GM12878 (cell line): ENCODE measurements around the gene VSX1. TPM values are rescaled to one million over a fixed set of nuclear protein-coding genes. Genes with fewer than 3 reads are reported as not detected.

ENCODE experiments used
- ATAC-seq: fragments of 200-7000 bp; cut with Tn5 transposase; 3 replicates; pipeline ENCODE4 v1.9.1; 2020; ENCODE audit warnings: mild to moderate bottlenecking, moderate library complexity
- BruUV-seq: library from RNA; stranded (reverse); fragments of 400-500 nt; replicated peaks from 2 replicates; lab custom pipeline; 2021; lab: Mats Ljungman, UMichigan
- CTCF ChIA-PET: fragments of 300-600 bp; sonication (Branson Sonifier 250); formaldehyde crosslinking; extraction: SDS; loops from one replicate; lab custom pipeline; 2021; ENCODE audit warnings: inconsistent platforms; lab: Yijun Ruan, JAX
- POLR2A ChIA-PET: fragments of 350-600 bp; formaldehyde crosslinking; extraction: SDS; loops from one replicate; lab custom pipeline; 2021; ENCODE audit warnings: inconsistent platforms; lab: Charles Lee
- RAD21 ChIA-PET: fragments of 300-600 bp; sonication (Branson Sonifier 250); formaldehyde crosslinking; loops from one replicate; lab custom pipeline; 2023; ENCODE audit warnings: antibody characterized with exemption; ENCODE audit not compliant: unreplicated experiment; lab: Charles Lee
- SMC1A ChIA-PET: fragments of 300-600 bp; sonication (Branson Sonifier 250); formaldehyde crosslinking; loops from one replicate; lab custom pipeline; 2023; ENCODE audit not compliant: unreplicated experiment, uncharacterized antibody; lab: Charles Lee
- DNase-seq: peaks from one replicate; pipeline ENCODE4 v3.0.0-alpha.2; 2011; ENCODE audit warnings: low read depth, low spot score
- FAIRE-seq: peaks from 3 replicates; lab custom pipeline; 2011; peaks lifted over from hg19 to GRCh38; lab: Jason Lieb, UNC
- H2AFZ ChIP-seq: 2 replicates; pipeline ENCODE4 v1.6.0; 2011; ENCODE audit warnings: low read depth, low read length, control low read depth; ENCODE audit not compliant: control insufficient read depth
- H3K27ac ChIP-seq: 2 replicates; pipeline ENCODE4 v1.5.1; 2011; ENCODE audit warnings: control low read depth; ENCODE audit not compliant: control insufficient read depth, insufficient read depth
- H3K27me3 ChIP-seq, 2 experiments: replicated peaks in 1 of 2; 2 replicates each; pipeline versions ENCODE4 v1.6.0 to v1.6.1; 2011; ENCODE audit warnings: low read length in 1 of 2; ENCODE audit not compliant: control insufficient read depth in 2 of 2, insufficient read depth in 2 of 2
- H3K36me3 ChIP-seq, 2 experiments: 2 replicates each; pipeline ENCODE4 v1.5.1; 2011; ENCODE audit warnings: low read length in 1 of 2; ENCODE audit not compliant: control insufficient read depth in 2 of 2, insufficient read depth in 2 of 2
- H3K4me1 ChIP-seq: 2 replicates; pipeline ENCODE4 v1.6.1; 2011; ENCODE audit warnings: mild to moderate bottlenecking, low read length, moderate library complexity, mixed read lengths; ENCODE audit not compliant: control insufficient read depth, insufficient read depth
- H3K4me2 ChIP-seq: 2 replicates; pipeline ENCODE4 v1.6.0; 2011; ENCODE audit warnings: control low read depth; ENCODE audit not compliant: control insufficient read depth, insufficient read depth
- H3K4me3 ChIP-seq: fragments of 200-600 bp; sonication (generic); 2 replicates; pipeline ENCODE4 v1.5.1; 2016
- H3K79me2 ChIP-seq: 2 replicates; pipeline ENCODE4 v1.6.0; 2011; ENCODE audit warnings: low read length; ENCODE audit not compliant: control insufficient read depth, insufficient read depth
- H3K9ac ChIP-seq: 2 replicates; pipeline ENCODE4 v1.8.0; 2011; ENCODE audit warnings: low read length, control low read depth, mixed read lengths; ENCODE audit not compliant: control insufficient read depth, insufficient read depth
- H3K9me3 ChIP-seq: replicated peaks from 3 replicates; pipeline ENCODE4 v1.5.1; 2011; ENCODE audit warnings: mild to moderate bottlenecking, low read length; ENCODE audit not compliant: control insufficient read depth, insufficient read depth
- H4K20me1 ChIP-seq: 2 replicates; pipeline ENCODE4 v1.6.0; 2011; ENCODE audit not compliant: control insufficient read depth, insufficient read depth
- ATF7 ChIP-seq: fragments of 450-650 bp; IDR thresholded peaks from 2 replicates; pipeline ENCODE4 v1.6.1; 2016; ENCODE audit warnings: low read depth, mild to moderate bottlenecking
- BCL11A ChIP-seq: IDR thresholded peaks from 2 replicates; pipeline ENCODE4 v1.6.1; 2011; ENCODE audit warnings: low read depth, low read length
- GATAD2B ChIP-seq: fragments of 450-650 bp; conservative IDR thresholded peaks from 2 replicates; pipeline ENCODE4 v1.6.1; 2017; ENCODE audit warnings: low read depth, mild to moderate bottlenecking, moderate library complexity
- MEF2A ChIP-seq: IDR thresholded peaks from 2 replicates; pipeline ENCODE4 v1.6.1; 2011; ENCODE audit warnings: low read depth, mild to moderate bottlenecking, low read length, moderate library complexity; ENCODE audit not compliant: insufficient read depth
- NR2C2 ChIP-seq: IDR thresholded peaks from 2 replicates; pipeline ENCODE4 v1.6.1; 2011; ENCODE audit warnings: borderline replicate concordance, low read depth; ENCODE audit not compliant: control insufficient read depth, insufficient read length
- POU2F2 ChIP-seq: IDR thresholded peaks from 3 replicates; pipeline ENCODE4 v1.6.1; 2011; ENCODE audit warnings: low read depth, mild to moderate bottlenecking, low read length, borderline replicate concordance
- SREBF1 ChIP-seq: IDR thresholded peaks from 2 replicates; pipeline ENCODE4 v1.6.1; 2012; ENCODE audit warnings: mild to moderate bottlenecking, low read length
- YBX1 ChIP-seq: fragments of 450-650 bp; IDR thresholded peaks from 2 replicates; pipeline ENCODE4 v1.6.1; 2016; ENCODE audit warnings: antibody characterized with exemption
- YY1 ChIP-seq: IDR thresholded peaks from 2 replicates; pipeline ENCODE4 v1.6.1; 2011; ENCODE audit warnings: low read depth, mild to moderate bottlenecking, low read length
- WGBS: methylation state at CpG from one replicate; pipeline ENCODE4 v1.1.6; 2016; ENCODE audit warnings: low lambda C conversion rate; ENCODE audit not compliant: insufficient replicate concordance, insufficient coverage; ENCODE audit errors: missing lambda C conversion rate; 5-methylcytosine and 5-hydroxymethylcytosine counted together
- in situ Hi-C: fragments of 300-500 bp; cut with MboI; formaldehyde crosslinking; loops from 9 replicates; pipeline ENCODE4 v1.14.3; 2018; ENCODE audit warnings: mixed read lengths
- intact Hi-C: fragments of 100-400 bp; cut with micrococcal nuclease; formaldehyde crosslinking; loops from one replicate; pipeline ENCODE4 v1.14.2; 2022; ENCODE audit not compliant: unreplicated experiment
- polyA plus RNA-seq, 11 experiments: library from polyadenylated mRNA; depleted of rRNA in 4 of 11; unstranded in 6 of 11; stranded (reverse) in 5 of 11; fragments of >200 nt; fragmentation: Nextera tagmentation in 4 of 11; fragmentation: Illumina TruSeq in 1 of 11; extraction: Ambion mirVana in 4 of 11; extraction: Trizol in 1 of 11; gene quantifications; 1 replicate in 1 of 11; 2 replicates in 10 of 11; pipeline versions ENCODE4 v1.2.1 to v1.2.3, GENCODE V29; 2011 to 2016; ENCODE audit warnings: inconsistent platforms in 2 of 11, missing spikeins in 2 of 11, low read depth in 1 of 11
- total RNA-seq, 4 experiments: library from RNA; depleted of rRNA in 3 of 4; stranded (reverse); fragments of >200 nt in 3 of 4; fragmentation: Illumina TruSeq in 1 of 4; extraction: Trizol in 1 of 4; gene quantifications; 2 replicates each; pipeline versions ENCODE4 v1.2.1 to v1.2.3, GENCODE V29; 2013 to 2021
- TF ChIP-seq, protein P1 (sequence below): IDR thresholded peaks from 2 replicates; pipeline ENCODE4 v1.6.1; 2012; ENCODE audit warnings: low read depth, low read length, improper control_type of control experiment
- TF ChIP-seq, protein P2 (sequence below): IDR thresholded peaks from 2 replicates; pipeline ENCODE4 v1.6.1; 2012; ENCODE audit warnings: mild to moderate bottlenecking, low read depth, low read length

Gene VSX1
- total and polyA plus RNA-seq, 10 of the 15 experiments (the other 5 are each of a cell fraction or from before 2014, with no cell fraction given) = 0.05 TPM; not detected in 9

DNA sequence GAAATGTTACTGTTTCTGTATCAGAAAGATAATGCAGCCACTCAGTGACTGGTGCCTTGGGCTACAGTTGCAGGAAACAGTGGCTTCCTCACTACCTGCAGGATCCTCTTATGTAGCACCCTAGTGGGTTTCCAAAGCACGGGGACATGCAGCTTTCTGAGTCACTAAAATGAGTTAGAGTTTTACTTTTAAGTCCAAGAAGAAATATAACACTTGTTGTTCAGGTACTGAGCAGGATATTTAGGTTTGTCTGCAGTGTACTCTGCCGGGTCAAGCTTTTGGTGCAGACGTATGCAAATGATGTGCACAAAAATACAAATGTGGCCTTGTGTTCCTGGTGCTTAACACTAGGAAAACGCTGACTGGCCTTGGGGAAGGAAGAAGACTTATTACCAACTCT is 46.0 kb downstream of the VSX1 start:
- H3K9me3 ChIP-seq = no peaks in the 10 kb centered on the region
- TF ChIP-seq POU2F2 (peak; percentile 44; the same call in 1 of the 3 replicates), MEF2A (no peak), NR2C2 (no peak)
- ChIA-PET CTCF (interaction anchor here (1.3 to 1.5 kb wide), 2 partner anchors 12 to 18 kb away, joined by 3 to 4 read pairs; no protein-coding TSS in a partner anchor), POLR2A (interaction anchor here (0.8 kb wide), 1 partner anchor 19 kb away, joined by 3 read pairs; no protein-coding TSS in a partner anchor), RAD21 (interaction anchor here (0.6 to 1.9 kb wide), 4 partner anchors 23 to 42 kb away, joined by 3 to 9 read pairs (median 4); partner anchors contain the start of gene ACSS1), SMC1A (interaction anchor here (1.0 to 1.7 kb wide), 7 partner anchors 20 to 143 kb away, joined by 3 to 8 read pairs (median 4); no protein-coding TSS in a partner anchor)
- H3K79me2 ChIP-seq = peaks cover 2% of the 10 kb centered on the region
- H3K9ac ChIP-seq = peak overlapping the region; percentile 42; the same call in 1 of the 2 replicates
- FAIRE-seq (peak; percentile 54), ATAC-seq (peak; percentile 64), DNase-seq (no peak)
- intact Hi-C loops (no loop called here), in situ Hi-C loops (no loop called here)
- WGBS = 5% methylated on average over 4 of the region's 4 CpGs
- H3K36me3 ChIP-seq = peaks cover 0 to 3% of the 10 kb centered on the region in 2 experiments; a peak in 2 of 4 replicates
- peak overlapping the region; percentile 37 for H2AFZ ChIP-seq
- H3K4me1 ChIP-seq = peaks cover 26% of the 10 kb centered on the region
- H3K4me2 ChIP-seq = peak overlapping the region; percentile 85
- H3K4me3 ChIP-seq = no peak overlapping the region
- H3K27ac ChIP-seq = peak overlapping the region; percentile 66
- no TSS peak for BruUV-seq
- H4K20me1 ChIP-seq = no peaks in the 10 kb centered on the region
- no peaks in the 10 kb centered on the region for H3K27me3 ChIP-seq

DNA sequence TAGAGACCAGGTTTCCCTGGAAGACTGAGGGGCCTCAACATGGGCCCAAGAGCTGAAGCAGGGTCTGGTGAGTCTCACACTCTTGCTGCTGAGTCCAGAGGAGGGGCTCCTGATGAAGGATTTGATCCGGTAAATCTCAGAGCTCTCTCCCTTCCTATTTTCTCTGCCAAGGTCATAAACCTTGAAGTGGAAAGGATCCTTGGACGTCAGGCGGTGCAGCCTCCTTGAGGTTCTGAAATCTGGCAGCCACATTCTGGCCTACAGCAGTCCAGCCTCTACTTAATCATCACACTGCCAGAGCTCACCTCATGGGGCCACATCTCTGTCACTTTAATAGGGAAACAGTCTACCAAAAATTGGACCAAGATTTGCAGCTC is 48.0 kb downstream of the VSX1 start:
- ChIA-PET RAD21 (no interaction called here), SMC1A (interaction anchor here (1.1 to 1.6 kb wide), 2 partner anchors 29 to 57 kb away, joined by 3 to 7 read pairs; no protein-coding TSS in a partner anchor), POLR2A (interaction anchor here (1.1 to 1.7 kb wide), 2 partner anchors 11 to 25 kb away, joined by 4 to 5 read pairs; no protein-coding TSS in a partner anchor), CTCF (interaction anchor here (0.7 to 2.1 kb wide), 3 partner anchors 32 to 40 kb away, joined by 3 to 6 read pairs (median 3); no protein-coding TSS in a partner anchor)
- Histone ChIP-seq H3K79me2 (peaks cover 2% of the 10 kb centered on the region), H3K4me1 (peaks cover 26% of the 10 kb centered on the region), H2AFZ (no peak overlapping the region), H3K4me3 (no peak overlapping the region), H3K27ac (no peak overlapping the region), H3K36me3 (peaks cover 0 to 6% of the 10 kb centered on the region in 2 experiments; a peak in 2 of 4 replicates), H3K4me2 (no peak overlapping the region), H3K9me3 (no peaks in the 10 kb centered on the region), H3K27me3 (no peaks in the 10 kb centered on the region), H4K20me1 (no peaks in the 10 kb centered on the region), H3K9ac (no peak overlapping the region)
- in situ Hi-C loops (no loop called here), intact Hi-C loops (no loop called here)
- FAIRE-seq (no peak), DNase-seq (no peak), ATAC-seq (no peak)
- no TSS peak for BruUV-seq
- 94% methylated on average over 3 of the region's 3 CpGs for WGBS
- TF ChIP-seq YY1 (no peak), YBX1 (no peak), BCL11A (no peak), ATF7 (no peak), SREBF1 (no peak), GATAD2B (no peak)
- TF ChIP-seq, protein P1, sequence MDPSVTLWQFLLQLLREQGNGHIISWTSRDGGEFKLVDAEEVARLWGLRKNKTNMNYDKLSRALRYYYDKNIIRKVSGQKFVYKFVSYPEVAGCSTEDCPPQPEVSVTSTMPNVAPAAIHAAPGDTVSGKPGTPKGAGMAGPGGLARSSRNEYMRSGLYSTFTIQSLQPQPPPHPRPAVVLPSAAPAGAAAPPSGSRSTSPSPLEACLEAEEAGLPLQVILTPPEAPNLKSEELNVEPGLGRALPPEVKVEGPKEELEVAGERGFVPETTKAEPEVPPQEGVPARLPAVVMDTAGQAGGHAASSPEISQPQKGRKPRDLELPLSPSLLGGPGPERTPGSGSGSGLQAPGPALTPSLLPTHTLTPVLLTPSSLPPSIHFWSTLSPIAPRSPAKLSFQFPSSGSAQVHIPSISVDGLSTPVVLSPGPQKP = no peak
- TF ChIP-seq, protein P2, sequence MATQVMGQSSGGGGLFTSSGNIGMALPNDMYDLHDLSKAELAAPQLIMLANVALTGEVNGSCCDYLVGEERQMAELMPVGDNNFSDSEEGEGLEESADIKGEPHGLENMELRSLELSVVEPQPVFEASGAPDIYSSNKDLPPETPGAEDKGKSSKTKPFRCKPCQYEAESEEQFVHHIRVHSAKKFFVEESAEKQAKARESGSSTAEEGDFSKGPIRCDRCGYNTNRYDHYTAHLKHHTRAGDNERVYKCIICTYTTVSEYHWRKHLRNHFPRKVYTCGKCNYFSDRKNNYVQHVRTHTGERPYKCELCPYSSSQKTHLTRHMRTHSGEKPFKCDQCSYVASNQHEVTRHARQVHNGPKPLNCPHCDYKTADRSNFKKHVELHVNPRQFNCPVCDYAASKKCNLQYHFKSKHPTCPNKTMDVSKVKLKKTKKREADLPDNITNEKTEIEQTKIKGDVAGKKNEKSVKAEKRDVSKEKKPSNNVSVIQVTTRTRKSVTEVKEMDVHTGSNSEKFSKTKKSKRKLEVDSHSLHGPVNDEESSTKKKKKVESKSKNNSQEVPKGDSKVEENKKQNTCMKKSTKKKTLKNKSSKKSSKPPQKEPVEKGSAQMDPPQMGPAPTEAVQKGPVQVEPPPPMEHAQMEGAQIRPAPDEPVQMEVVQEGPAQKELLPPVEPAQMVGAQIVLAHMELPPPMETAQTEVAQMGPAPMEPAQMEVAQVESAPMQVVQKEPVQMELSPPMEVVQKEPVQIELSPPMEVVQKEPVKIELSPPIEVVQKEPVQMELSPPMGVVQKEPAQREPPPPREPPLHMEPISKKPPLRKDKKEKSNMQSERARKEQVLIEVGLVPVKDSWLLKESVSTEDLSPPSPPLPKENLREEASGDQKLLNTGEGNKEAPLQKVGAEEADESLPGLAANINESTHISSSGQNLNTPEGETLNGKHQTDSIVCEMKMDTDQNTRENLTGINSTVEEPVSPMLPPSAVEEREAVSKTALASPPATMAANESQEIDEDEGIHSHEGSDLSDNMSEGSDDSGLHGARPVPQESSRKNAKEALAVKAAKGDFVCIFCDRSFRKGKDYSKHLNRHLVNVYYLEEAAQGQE = no peak
